ENCODE measurements around the gene NSDHL.

DNA sequence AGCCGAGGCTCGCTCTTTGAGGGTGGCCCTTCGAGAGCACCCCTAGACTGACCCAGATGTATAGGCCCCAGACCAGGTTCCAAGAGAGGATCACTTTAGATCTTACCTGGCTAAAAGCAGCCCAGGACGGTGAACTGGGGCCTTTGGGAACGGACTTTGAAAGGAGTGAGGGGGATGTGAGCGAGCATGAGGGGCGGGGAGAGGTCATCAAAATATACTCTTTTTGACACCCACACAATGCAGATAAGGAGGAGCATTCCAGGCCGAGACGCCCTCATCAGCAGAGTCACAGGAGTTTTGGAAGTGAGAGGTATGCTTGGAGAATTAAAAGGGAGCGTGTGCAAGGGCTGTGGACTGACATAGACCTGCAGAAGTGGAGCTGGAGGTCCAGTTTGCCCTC lies 528 bp downstream of the NSDHL start:
- no peak for TF ChIP-seq EZH2 (IDR thresholded peaks at IDR 0.05; ENCODE audit: insufficient read depth, low read length)
- TF ChIP-seq, protein P1, sequence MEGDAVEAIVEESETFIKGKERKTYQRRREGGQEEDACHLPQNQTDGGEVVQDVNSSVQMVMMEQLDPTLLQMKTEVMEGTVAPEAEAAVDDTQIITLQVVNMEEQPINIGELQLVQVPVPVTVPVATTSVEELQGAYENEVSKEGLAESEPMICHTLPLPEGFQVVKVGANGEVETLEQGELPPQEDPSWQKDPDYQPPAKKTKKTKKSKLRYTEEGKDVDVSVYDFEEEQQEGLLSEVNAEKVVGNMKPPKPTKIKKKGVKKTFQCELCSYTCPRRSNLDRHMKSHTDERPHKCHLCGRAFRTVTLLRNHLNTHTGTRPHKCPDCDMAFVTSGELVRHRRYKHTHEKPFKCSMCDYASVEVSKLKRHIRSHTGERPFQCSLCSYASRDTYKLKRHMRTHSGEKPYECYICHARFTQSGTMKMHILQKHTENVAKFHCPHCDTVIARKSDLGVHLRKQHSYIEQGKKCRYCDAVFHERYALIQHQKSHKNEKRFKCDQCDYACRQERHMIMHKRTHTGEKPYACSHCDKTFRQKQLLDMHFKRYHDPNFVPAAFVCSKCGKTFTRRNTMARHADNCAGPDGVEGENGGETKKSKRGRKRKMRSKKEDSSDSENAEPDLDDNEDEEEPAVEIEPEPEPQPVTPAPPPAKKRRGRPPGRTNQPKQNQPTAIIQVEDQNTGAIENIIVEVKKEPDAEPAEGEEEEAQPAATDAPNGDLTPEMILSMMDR (IDR thresholded peaks at IDR 0.05; ENCODE audit: insufficient read depth, low read depth, low read length), result no peak

All from astrocyte (in vitro differentiated cells and primary cell).